Vagina (tissue), 2 donors: ENCODE data around the gene PAFAH1B2. TPM values are rescaled to one million over a fixed set of nuclear protein-coding genes. Genes with fewer than 3 reads are reported as not detected.
A peak's percentile ranks its signal among the peaks of the same experiment; 100 is the strongest.

Source experiments
- DNase-seq, 2 donors: peaks; one replicate each; pipeline ENCODE4 v3.0.0-alpha.2; 2017; ENCODE audit errors: extremely low spot score in 2 of 2
- H3K27ac ChIP-seq: fragments of 200-600 bp; sonication (generic); one replicate; pipeline ENCODE4 v1.5.1; 2019
- H3K27me3 ChIP-seq: fragments of 200-600 bp; sonication (generic); one replicate; pipeline ENCODE4 v1.5.1; 2019
- H3K36me3 ChIP-seq, 2 donors: fragments of 200-600 bp; sonication (generic); one replicate each; pipeline ENCODE4 v1.5.1; 2017 to 2019
- H3K4me1 ChIP-seq: fragments of 200-600 bp; sonication (generic); one replicate; pipeline ENCODE4 v1.5.1; 2019
- H3K4me3 ChIP-seq, 2 donors: fragments of 200-600 bp; sonication (generic); 1 replicate in 1 of 2; 2 replicates in 1 of 2; pipeline ENCODE4 v1.5.1; 2016 to 2019
- H3K9me3 ChIP-seq: fragments of 200-600 bp; sonication (generic); one replicate; pipeline ENCODE4 v1.5.1; 2019
- CTCF ChIP-seq, 3 experiments: fragments of 450-650 bp in 2 of 3; fragments of 200-600 bp in 1 of 3; sonication (generic) in 1 of 3; IDR thresholded peaks; one replicate each; pipeline ENCODE4 v1.5.1; 2017 to 2019; ENCODE audit warnings: antibody characterized with exemption in 3 of 3, mild to moderate bottlenecking in 2 of 3, moderate library complexity in 2 of 3
- POLR2A ChIP-seq, 2 donors: fragments of 450-650 bp; IDR thresholded peaks; one replicate each; pipeline ENCODE4 v1.6.1; 2017; ENCODE audit warnings: antibody characterized with exemption in 2 of 2, mild to moderate bottlenecking in 2 of 2, moderate library complexity in 2 of 2
- POLR2AphosphoS5 ChIP-seq, 2 donors: sonication (generic); formaldehyde crosslinking; IDR thresholded peaks; one replicate each; pipeline ENCODE4 v1.9.0; 2017; ENCODE audit warnings: antibody characterized with exemption in 2 of 2, mild to moderate bottlenecking in 2 of 2, low read depth in 1 of 2; ENCODE audit not compliant: insufficient read depth in 1 of 2
- intact Hi-C: fragments of 100-400 bp; cut with DNase I; formaldehyde crosslinking; loops from one replicate; pipeline ENCODE4 v1.15.1; 2023
- total RNA-seq: library from RNA; depleted of rRNA; stranded (reverse); fragments of >200 nt; gene quantifications from one replicate; pipeline ENCODE4 v1.2.3, GENCODE V29; 2016

PAFAH1B2 gene
- total RNA-seq, 1 donor from 2014 or later = 68.5 TPM

GRCh38 chr11:117198613-117199012 is 54.5 kb downstream of the PAFAH1B2 start:
- H3K9me3 ChIP-seq = no peaks in the 10 kb centered on the region
- no peaks in the 10 kb centered on the region for H3K27me3 ChIP-seq
- intact Hi-C loops = loop anchor here (2.0 kb wide), 1 partner anchor 20 kb away; no protein-coding TSS in a partner anchor
- no peak for DNase-seq
- TF ChIP-seq POLR2A (IDR thresholded peaks at IDR 0.05) (no peak), POLR2AphosphoS5 (IDR thresholded peaks at IDR 0.05; ENCODE audit: insufficient read depth in 1 of 2, low read depth in 1 of 2) (no peak), CTCF (IDR thresholded peaks at IDR 0.05) (no peak)
- peaks cover 21% of the 10 kb centered on the region for H3K4me1 ChIP-seq
- H3K4me3 ChIP-seq = peak overlapping the region; percentile 46 to 54
- H3K36me3 ChIP-seq = peaks cover 0 to 5% of the 10 kb centered on the region in 2 donors
- peak overlapping the region; percentile 78 for H3K27ac ChIP-seq

GRCh38 chr11:117199053-117199915 is 55.2 kb downstream of the PAFAH1B2 start, which contains the start of gene TAGLN:
TAGLN (plus strand) TSS chr11:117199370; CDS start chr11:117203014, 3,644 bp downstream.
- peak; percentile 60 to 88 for TF ChIP-seq POLR2AphosphoS5 (IDR thresholded peaks at IDR 0.05; ENCODE audit: insufficient read depth in 1 of 2, low read depth in 1 of 2)
- no peak for TF ChIP-seq POLR2A (IDR thresholded peaks at IDR 0.05)
- Histone ChIP-seq H3K4me3 (peak within 1 kb of the TSS; percentile 46 to 54), H3K36me3 (peaks cover 0 to 10% of the 10 kb centered on the region in 2 donors), H3K27me3 (no peaks in the 10 kb centered on the region), H3K9me3 (no peaks in the 10 kb centered on the region), H3K27ac (peak within 1 kb of the TSS; percentile 78), H3K4me1 (peaks cover 21% of the 10 kb centered on the region)
- no peak for DNase-seq
- intact Hi-C loops = loop anchor here (2.0 kb wide), 1 partner anchor 20 kb away; no protein-coding TSS in a partner anchor

GRCh38 chr11:117199916-117200812 is 56.1 kb downstream of the PAFAH1B2 start:
- intact Hi-C loops = loop anchor here (2.0 kb wide), 1 partner anchor 19 kb away; no protein-coding TSS in a partner anchor
- Histone ChIP-seq H3K27ac (peak overlapping the region; percentile 78), H3K36me3 (peaks cover 0 to 19% of the 10 kb centered on the region in 2 donors)

DNA sequence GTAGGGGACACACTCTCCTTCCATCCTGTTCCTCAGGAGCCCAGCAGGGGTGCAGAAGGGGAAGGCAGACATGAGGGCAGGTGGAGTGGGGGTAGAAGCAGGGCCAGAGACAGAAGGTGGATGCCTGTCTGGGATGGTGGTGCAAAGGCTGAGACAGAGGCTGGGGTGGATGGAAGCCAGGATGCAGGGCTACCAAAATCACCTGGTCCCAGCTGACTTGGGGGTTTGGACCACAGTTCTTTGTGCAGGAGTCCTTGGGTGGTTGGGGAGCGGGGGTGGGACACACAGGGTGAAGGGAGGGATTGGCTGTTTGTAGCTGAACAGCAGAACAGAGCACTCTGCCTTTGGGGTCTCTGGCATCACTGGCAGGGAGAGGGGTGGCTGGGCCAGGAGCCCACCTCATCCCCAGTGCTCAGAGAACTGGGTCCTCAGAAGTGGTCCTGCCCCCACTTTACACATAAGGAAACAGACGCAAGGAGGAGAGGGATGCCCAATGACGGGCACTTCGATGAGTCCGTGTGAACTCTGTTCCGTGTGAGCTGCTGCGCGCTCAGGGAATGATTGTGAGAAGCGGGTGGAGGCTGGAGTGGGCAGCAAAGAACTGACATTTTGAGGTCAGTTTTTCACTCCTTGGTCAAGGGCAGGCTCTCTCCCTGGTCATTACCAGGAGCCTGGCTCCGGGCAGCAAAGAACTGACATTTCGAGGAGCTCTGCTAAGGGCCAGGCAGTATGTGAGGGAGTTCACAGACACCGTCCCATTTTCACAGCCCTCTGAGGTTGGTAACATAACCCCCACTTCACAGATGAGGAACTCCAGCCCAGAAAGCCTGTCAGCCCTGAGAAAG is 56.9 kb downstream of the PAFAH1B2 start:
- intact Hi-C loops = no loop called here
- H3K9me3 ChIP-seq = no peaks in the 10 kb centered on the region
- no peak for DNase-seq
- peak overlapping the region; percentile 46 to 54 for H3K4me3 ChIP-seq
- H3K36me3 ChIP-seq = peaks cover 0 to 23% of the 10 kb centered on the region in 2 donors
- H3K27me3 ChIP-seq = no peaks in the 10 kb centered on the region
- H3K27ac ChIP-seq = peak overlapping the region; percentile 78
- TF ChIP-seq CTCF (IDR thresholded peaks at IDR 0.05) (no peak), POLR2A (IDR thresholded peaks at IDR 0.05) (no peak)
- H3K4me1 ChIP-seq = peaks cover 21% of the 10 kb centered on the region

More at GRCh38 chr11:117199916-117200812, 56.1 kb downstream of the PAFAH1B2 start:
- Histone ChIP-seq H3K4me1 (peaks cover 21% of the 10 kb centered on the region), H3K9me3 (no peaks in the 10 kb centered on the region), H3K4me3 (peak overlapping the region; percentile 46 to 54), H3K27me3 (no peaks in the 10 kb centered on the region)
- DNase-seq = no peak
- TF ChIP-seq CTCF (IDR thresholded peaks at IDR 0.05) = no peak
- no peak for TF ChIP-seq POLR2A (IDR thresholded peaks at IDR 0.05)
- no peak for TF ChIP-seq POLR2AphosphoS5 (IDR thresholded peaks at IDR 0.05; ENCODE audit: insufficient read depth in 1 of 2, low read depth in 1 of 2)
